GM12873 (cell line): ENCODE measurements around the gene LRRC31.

Experiments
- CTCF ChIP-seq: IDR thresholded peaks from 2 replicates; pipeline ENCODE4 v1.5.1; 2012; ENCODE audit warnings: low read depth, mild to moderate bottlenecking, moderate library complexity, low read length, control low read depth; ENCODE audit not compliant: insufficient read depth; ENCODE audit errors: missing control alignments

LRRC31 gene

GRCh38 chr3:169825316-169825715 lies 44.4 kb downstream of the LRRC31 start:
- TF ChIP-seq CTCF = no peak

- TF ChIP-seq CTCF = no peak
Measured at GRCh38 chr3:169822983-169823382, 46.8 kb downstream of the LRRC31 start.

GRCh38 chr3:169822540-169822939 lies 47.2 kb downstream of the LRRC31 start:
- TF ChIP-seq CTCF = no peak

GRCh38 chr3:169822091-169822490 lies 47.6 kb downstream of the LRRC31 start:
- TF ChIP-seq CTCF = no peak

GRCh38 chr3:169818316-169818715 lies 51.4 kb downstream of the LRRC31 start:
- no peak for TF ChIP-seq CTCF

- no peak for TF ChIP-seq CTCF
Measured at GRCh38 chr3:169815590-169816150, 54.1 kb downstream of the LRRC31 start.

- TF ChIP-seq CTCF = peak; percentile 81
Measured at GRCh38 chr3:169813757-169814517, 55.8 kb downstream of the LRRC31 start.
